ENCODE data around the gene THYN1. TPM values are rescaled to one million over a fixed set of nuclear protein-coding genes. Genes with fewer than 3 reads are reported as not detected.

Gene THYN1
- total RNA-seq, result 50.2 and 51.9 TPM in 2 replicates

GRCh38 chr11:134253188-134253993, at the start of gene THYN1, which contains the start of gene ACAD8:
Gene THYN1, minus strand, starts transcription at chr11:134253352. Its CDS starts 470 bp downstream, at chr11:134252882.
Gene ACAD8, plus strand, starts transcription at chr11:134253568. Its CDS starts 33 bp downstream, at chr11:134253601.

DNA sequence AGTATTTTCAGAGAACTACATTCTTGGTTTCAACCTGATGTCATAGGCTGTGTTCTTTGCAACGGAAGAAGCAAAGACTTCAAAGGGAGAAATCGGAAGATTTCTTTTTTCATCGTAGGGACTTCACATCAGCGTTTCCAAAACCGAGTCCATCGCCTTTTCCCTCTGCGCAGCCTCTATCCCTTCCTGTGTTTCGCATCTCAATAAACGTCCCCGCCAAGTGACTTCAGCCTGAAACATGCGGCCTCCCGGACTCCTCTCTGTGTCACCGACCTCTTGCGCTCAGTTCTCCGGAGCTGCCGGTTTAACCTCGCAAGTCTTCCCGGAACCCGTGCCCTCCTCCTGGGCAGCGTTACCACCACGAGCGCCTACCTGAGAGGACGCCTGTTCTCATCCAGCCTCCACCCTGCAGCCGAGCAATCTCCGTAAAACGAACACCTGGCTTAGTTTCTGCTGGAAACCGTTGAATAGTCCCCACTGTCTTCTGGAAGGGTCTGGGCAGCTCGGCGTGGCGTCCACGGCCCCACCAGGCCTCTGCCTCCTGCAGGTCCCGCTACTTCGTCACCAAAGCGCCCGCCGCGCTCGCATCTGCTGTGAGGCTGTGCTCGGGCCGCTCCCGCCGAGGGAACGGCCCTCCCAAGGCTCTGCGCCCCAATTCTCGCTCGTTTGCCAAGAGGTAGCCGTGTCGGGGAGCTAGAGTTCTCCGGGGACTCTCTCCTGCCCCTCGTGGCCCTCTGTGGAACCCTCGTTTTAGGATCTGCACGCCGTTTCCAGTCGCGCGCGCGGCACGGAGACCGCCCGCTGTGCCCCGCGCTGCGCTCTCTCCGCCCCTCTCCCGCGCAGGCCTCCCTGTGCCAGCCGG, 22.6 kb upstream of the THYN1 start, which contains the start of gene GLB1L3:
Gene GLB1L3, plus strand, starts transcription at position 846 of the 862 bp plus-strand sequence. CDS start 362 bp downstream, outside the sequence.

DNA sequence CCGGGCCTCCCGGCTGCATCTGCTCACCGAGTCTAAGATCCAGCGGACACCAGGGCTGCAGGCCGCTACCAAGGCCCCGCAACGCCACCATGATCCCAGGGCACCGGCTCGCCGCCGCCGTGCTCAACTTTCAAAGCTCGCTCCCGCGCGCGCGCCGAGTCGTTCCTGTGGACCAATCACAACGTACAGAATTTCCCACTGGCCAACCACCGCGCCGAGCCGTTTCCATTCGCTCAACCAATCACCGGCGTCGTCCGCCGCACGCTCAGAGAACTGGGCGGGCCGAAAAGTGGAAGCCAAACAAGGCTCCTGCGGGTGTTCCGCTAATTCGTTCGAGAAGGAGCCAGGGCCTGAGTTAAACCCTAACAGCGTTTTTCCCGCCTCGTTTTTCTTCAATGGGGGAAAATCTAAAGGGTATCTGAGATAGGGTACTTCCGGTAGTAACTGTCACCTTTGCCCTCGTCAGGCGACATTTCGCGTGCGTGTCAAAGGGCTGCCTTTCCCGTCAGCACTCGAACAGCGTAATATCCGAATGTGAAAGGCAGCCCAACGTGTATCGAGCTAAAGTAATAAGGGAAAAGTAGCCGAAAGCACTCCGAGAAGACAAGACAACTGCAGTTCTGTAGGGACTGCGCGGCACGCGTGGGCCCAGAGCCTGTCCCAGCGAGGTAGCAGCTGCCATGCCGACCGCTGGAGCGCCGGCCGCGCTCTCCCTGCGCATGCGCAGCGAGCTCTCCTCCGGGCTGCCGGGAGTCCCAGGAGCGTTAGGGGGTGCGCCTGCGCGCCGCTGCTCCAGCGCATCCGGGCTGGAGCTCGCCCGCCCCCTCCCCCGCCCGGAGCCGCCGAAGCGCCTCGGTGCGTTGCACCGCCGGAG, 29.1 kb downstream of the THYN1 start, which contains the start of the genes NCAPD3 and VPS26B:
Gene NCAPD3, minus strand, starts transcription at position 132 of the 874 bp plus-strand sequence. Its CDS starts 41 bp downstream, at position 91.
Gene VPS26B, plus strand, starts transcription at position 836 of the 874 bp plus-strand sequence. CDS start 452 bp downstream, outside the sequence.

Other genes starting within 250 kb of the THYN1 start
- gene JAM3, start 184.3 kb downstream of the THYN1 start, total RNA-seq, result 13.7 and 80.5 TPM in 2 replicates
- gene NCAPD3, start 29.4 kb downstream of the THYN1 start, total RNA-seq, result 18.0 and 29.7 TPM in 2 replicates
- 44.4 and 47.1 TPM in 2 replicates for gene VPS26B, start 28.7 kb downstream of the THYN1 start, total RNA-seq
- gene ACAD8, start 216 bp upstream of the THYN1 start, total RNA-seq, result 18.0 and 18.3 TPM in 2 replicates
- gene GLB1L3, start 23.0 kb upstream of the THYN1 start, total RNA-seq, result not detected in 2 replicates
- gene GLB1L2, start 78.6 kb upstream of the THYN1 start, total RNA-seq, result 0.67 and 1.6 TPM in 2 replicates
- gene B3GAT1, start 158.9 kb upstream of the THYN1 start, total RNA-seq, result not detected in 2 replicates

Measured in vein endothelial cell (primary cell).